ENCODE measurements around the gene WHRN.

The WHRN gene

GRCh38 chr9:114373960-114374730, 131.1 kb downstream of the WHRN start:
- DNase-seq (ENCODE audit: low read depth, low spot score) = no peak
- Histone ChIP-seq H3K9ac (ENCODE audit: insufficient read length, low read depth) (no peak overlapping the region), H3K9me3 (ENCODE audit: insufficient read depth, low read length) (no peaks in the 10 kb centered on the region), H3K36me3 (ENCODE audit: insufficient read depth, insufficient read length, low read length) (peaks cover 63% of the 10 kb centered on the region), H3K4me3 (ENCODE audit: insufficient read length, low read depth) (no peak overlapping the region), H3K4me1 (ENCODE audit: insufficient read depth, insufficient read length) (peaks cover 28% of the 10 kb centered on the region), H3K27me3 (ENCODE audit: insufficient read depth, insufficient read length) (no peaks in the 10 kb centered on the region)
- TF ChIP-seq YY1 (IDR thresholded peaks at IDR 0.05; ENCODE audit: insufficient read depth, insufficient read length) (no peak), SUZ12 (IDR thresholded peaks at IDR 0.05; ENCODE audit: extremely low read depth, insufficient read depth, insufficient read length) (no peak), ZNF274 (IDR thresholded peaks at IDR 0.05; ENCODE audit: low read depth, low read length) (no peak)

- TF ChIP-seq SUZ12 (IDR thresholded peaks at IDR 0.05; ENCODE audit: extremely low read depth, insufficient read depth, insufficient read length) (no peak), YY1 (IDR thresholded peaks at IDR 0.05; ENCODE audit: insufficient read depth, insufficient read length) (no peak), ZNF274 (IDR thresholded peaks at IDR 0.05; ENCODE audit: low read depth, low read length) (no peak)
- peaks cover 28% of the 10 kb centered on the region for H3K4me1 ChIP-seq (ENCODE audit: insufficient read depth, insufficient read length)
- peaks cover 58% of the 10 kb centered on the region for H3K36me3 ChIP-seq (ENCODE audit: insufficient read depth, insufficient read length, low read length)
These were observed 132.3 kb downstream of the WHRN start for GRCh38 chr9:114372921-114373448.

GRCh38 chr9:114371973-114372917, 133.0 kb downstream of the WHRN start:
- Histone ChIP-seq H3K9ac (ENCODE audit: insufficient read length, low read depth) (no peak overlapping the region), H3K9me3 (ENCODE audit: insufficient read depth, low read length) (no peaks in the 10 kb centered on the region), H3K27me3 (ENCODE audit: insufficient read depth, insufficient read length) (no peaks in the 10 kb centered on the region), H3K36me3 (ENCODE audit: insufficient read depth, insufficient read length, low read length) (peaks cover 58% of the 10 kb centered on the region), H3K4me3 (ENCODE audit: insufficient read length, low read depth) (no peak overlapping the region), H3K4me1 (ENCODE audit: insufficient read depth, insufficient read length) (peaks cover 32% of the 10 kb centered on the region)
- TF ChIP-seq ZNF274 (IDR thresholded peaks at IDR 0.05; ENCODE audit: low read depth, low read length) = no peak
- no peak for TF ChIP-seq YY1 (IDR thresholded peaks at IDR 0.05; ENCODE audit: insufficient read depth, insufficient read length)
- no peak for TF ChIP-seq SUZ12 (IDR thresholded peaks at IDR 0.05; ENCODE audit: extremely low read depth, insufficient read depth, insufficient read length)
- no peak for DNase-seq (ENCODE audit: low read depth, low spot score)

More at GRCh38 chr9:114372921-114373448, 132.3 kb downstream of the WHRN start:
- DNase-seq (ENCODE audit: low read depth, low spot score) = no peak
- Histone ChIP-seq H3K9me3 (ENCODE audit: insufficient read depth, low read length) (no peaks in the 10 kb centered on the region), H3K9ac (ENCODE audit: insufficient read length, low read depth) (no peak overlapping the region), H3K27me3 (ENCODE audit: insufficient read depth, insufficient read length) (no peaks in the 10 kb centered on the region), H3K4me3 (ENCODE audit: insufficient read length, low read depth) (no peak overlapping the region)

GRCh38 chr9:114371343-114371944, 133.8 kb downstream of the WHRN start:
- no peaks in the 10 kb centered on the region for H3K27me3 ChIP-seq (ENCODE audit: insufficient read depth, insufficient read length)
- H3K9ac ChIP-seq (ENCODE audit: insufficient read length, low read depth) = no peak overlapping the region
- peaks cover 28% of the 10 kb centered on the region for H3K4me1 ChIP-seq (ENCODE audit: insufficient read depth, insufficient read length)
- DNase-seq (ENCODE audit: low read depth, low spot score) = no peak
- no peaks in the 10 kb centered on the region for H3K9me3 ChIP-seq (ENCODE audit: insufficient read depth, low read length)
- TF ChIP-seq YY1 (IDR thresholded peaks at IDR 0.05; ENCODE audit: insufficient read depth, insufficient read length) (no peak), SUZ12 (IDR thresholded peaks at IDR 0.05; ENCODE audit: extremely low read depth, insufficient read depth, insufficient read length) (no peak), ZNF274 (IDR thresholded peaks at IDR 0.05; ENCODE audit: low read depth, low read length) (no peak)
- H3K36me3 ChIP-seq (ENCODE audit: insufficient read depth, insufficient read length, low read length) = peaks cover 54% of the 10 kb centered on the region
- no peak overlapping the region for H3K4me3 ChIP-seq (ENCODE audit: insufficient read length, low read depth)

- H3K4me1 ChIP-seq (ENCODE audit: insufficient read depth, insufficient read length) = peaks cover 28% of the 10 kb centered on the region
- no peaks in the 10 kb centered on the region for H3K27me3 ChIP-seq (ENCODE audit: insufficient read depth, insufficient read length)
- no peak overlapping the region for H3K9ac ChIP-seq (ENCODE audit: insufficient read length, low read depth)
These were observed 134.3 kb downstream of the WHRN start for GRCh38 chr9:114370968-114371320.

GRCh38 chr9:114370251-114370967, 134.9 kb downstream of the WHRN start:
- Histone ChIP-seq H3K4me3 (ENCODE audit: insufficient read length, low read depth) (no peak overlapping the region), H3K4me1 (ENCODE audit: insufficient read depth, insufficient read length) (peaks cover 28% of the 10 kb centered on the region), H3K36me3 (ENCODE audit: insufficient read depth, insufficient read length, low read length) (peaks cover 54% of the 10 kb centered on the region), H3K9ac (ENCODE audit: insufficient read length, low read depth) (peak overlapping the region; percentile 38), H3K9me3 (ENCODE audit: insufficient read depth, low read length) (no peaks in the 10 kb centered on the region), H3K27me3 (ENCODE audit: insufficient read depth, insufficient read length) (no peaks in the 10 kb centered on the region)
- TF ChIP-seq ZNF274 (IDR thresholded peaks at IDR 0.05; ENCODE audit: low read depth, low read length) (no peak), YY1 (IDR thresholded peaks at IDR 0.05; ENCODE audit: insufficient read depth, insufficient read length) (no peak), SUZ12 (IDR thresholded peaks at IDR 0.05; ENCODE audit: extremely low read depth, insufficient read depth, insufficient read length) (no peak)
- DNase-seq (ENCODE audit: low read depth, low spot score) = peak; percentile 70

More at GRCh38 chr9:114370968-114371320, 134.3 kb downstream of the WHRN start:
- no peak for DNase-seq (ENCODE audit: low read depth, low spot score)
- peaks cover 51% of the 10 kb centered on the region for H3K36me3 ChIP-seq (ENCODE audit: insufficient read depth, insufficient read length, low read length)
- no peak overlapping the region for H3K4me3 ChIP-seq (ENCODE audit: insufficient read length, low read depth)
- TF ChIP-seq SUZ12 (IDR thresholded peaks at IDR 0.05; ENCODE audit: extremely low read depth, insufficient read depth, insufficient read length) (no peak), ZNF274 (IDR thresholded peaks at IDR 0.05; ENCODE audit: low read depth, low read length) (no peak)
- no peaks in the 10 kb centered on the region for H3K9me3 ChIP-seq (ENCODE audit: insufficient read depth, low read length)

Data from NT2/D1 (cell line).